CD4-positive, alpha-beta T cell treated with Interleukin-21 for 1 hour (primary cell): ENCODE results near the gene B3GLCT.

Experiments
- DNase-seq: peaks from one replicate; pipeline ENCODE4 v3.0.0-alpha.2; 2020

Gene B3GLCT

GRCh38 chr13:31357581-31357980, 157.8 kb downstream of the B3GLCT start:
- DNase-seq: no peak

- DNase-seq: no peak
Measured at GRCh38 chr13:31361673-31362072, 161.9 kb downstream of the B3GLCT start.

GRCh38 chr13:31365630-31366029, 165.9 kb downstream of the B3GLCT start:
- no peak for DNase-seq

GRCh38 chr13:31367410-31367809, 167.6 kb downstream of the B3GLCT start:
- no peak for DNase-seq

GRCh38 chr13:31369213-31369612, 169.4 kb downstream of the B3GLCT start:
- DNase-seq: no peak

GRCh38 chr13:31372454-31372853, 172.7 kb downstream of the B3GLCT start:
- no peak for DNase-seq

- DNase-seq: no peak
Measured at GRCh38 chr13:31374682-31375081, 174.9 kb downstream of the B3GLCT start.

- DNase-seq: no peak
Measured at GRCh38 chr13:31377946-31378345, 178.2 kb downstream of the B3GLCT start.

GRCh38 chr13:31380715-31381114, 180.9 kb downstream of the B3GLCT start:
- no peak for DNase-seq
